Measurements from ENCODE around the gene HMGN4.

The HMGN4 gene

DNA sequence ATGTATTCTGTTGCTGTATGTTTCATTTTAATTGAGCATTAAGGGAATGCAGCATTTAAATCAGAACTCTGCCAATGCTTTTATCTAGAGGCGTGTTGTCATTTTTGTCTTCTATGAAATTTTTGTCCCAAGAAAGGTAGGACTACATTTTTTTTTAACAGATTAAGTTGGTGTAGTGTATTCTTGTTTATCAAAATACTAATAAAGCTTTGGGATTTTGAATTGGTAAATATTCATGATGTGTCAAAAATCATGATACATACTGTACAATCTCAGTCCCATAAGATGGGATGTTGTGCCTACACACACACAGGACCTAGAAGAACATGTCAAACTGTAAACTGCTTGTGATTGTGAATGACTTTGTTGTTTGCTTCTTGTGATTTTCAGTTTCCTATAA lies 11.2 kb upstream of the HMGN4 start:
- Histone ChIP-seq H3K27me3 (ENCODE audit: control insufficient read depth, insufficient read depth, low read length) (no peaks in the 10 kb centered on the region), H3K9ac (ENCODE audit: low read length) (no peak overlapping the region), H3K4me3 (ENCODE audit: low read length) (no peak overlapping the region), H3K36me3 (ENCODE audit: control insufficient read depth, insufficient read depth, low read length) (no peaks in the 10 kb centered on the region), H3K4me1 (ENCODE audit: control insufficient read depth, insufficient read depth, low read length) (no peaks in the 10 kb centered on the region), H3K27ac (ENCODE audit: low read depth, low read length) (no peak overlapping the region)

DNA sequence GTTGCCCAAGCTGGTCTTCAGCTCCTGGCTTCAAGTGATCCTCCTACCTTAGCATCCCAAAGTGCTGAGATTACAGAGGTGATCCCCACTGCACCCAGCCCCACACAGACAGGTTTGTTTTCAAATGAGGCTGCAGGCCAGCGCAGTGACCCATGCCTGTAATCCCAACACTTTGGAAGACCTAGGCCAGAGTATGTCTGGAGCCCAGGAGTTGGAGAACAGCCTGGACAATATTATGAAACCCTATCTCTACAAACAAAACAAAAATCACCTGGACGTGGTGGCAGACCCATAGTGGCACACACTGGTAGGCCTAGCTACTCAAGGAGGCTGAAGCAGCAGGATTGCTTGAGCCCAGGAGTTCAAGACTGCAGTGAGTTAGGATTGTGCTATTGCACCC lies 8.0 kb upstream of the HMGN4 start:
- Histone ChIP-seq H3K27me3 (ENCODE audit: control insufficient read depth, insufficient read depth, low read length) (no peaks in the 10 kb centered on the region), H3K9ac (ENCODE audit: low read length) (no peak overlapping the region), H3K27ac (ENCODE audit: low read depth, low read length) (no peak overlapping the region), H3K4me3 (ENCODE audit: low read length) (no peak overlapping the region), H3K4me1 (ENCODE audit: control insufficient read depth, insufficient read depth, low read length) (no peaks in the 10 kb centered on the region), H3K36me3 (ENCODE audit: control insufficient read depth, insufficient read depth, low read length) (no peaks in the 10 kb centered on the region)

DNA sequence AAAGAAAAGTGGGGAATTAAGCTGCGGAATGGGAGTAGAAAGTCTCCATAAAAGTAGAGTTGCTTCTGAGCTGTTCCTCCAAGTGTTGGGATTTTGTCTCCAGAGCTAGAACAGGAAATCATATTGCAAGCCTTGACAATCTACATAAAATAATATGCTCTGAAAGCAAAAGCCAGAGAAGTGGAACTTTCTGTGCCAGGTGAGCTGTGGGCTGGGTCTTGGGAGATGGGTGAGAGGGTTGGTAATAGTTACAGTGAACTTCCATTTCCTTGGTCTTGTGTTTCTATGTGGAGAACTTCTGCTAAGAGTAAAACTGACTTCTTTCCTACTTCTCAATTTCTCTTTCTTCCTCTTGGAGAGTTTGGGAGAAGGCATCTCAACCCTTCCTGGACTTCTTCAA lies 6.3 kb upstream of the HMGN4 start:
- no peaks in the 10 kb centered on the region for H3K27me3 ChIP-seq (ENCODE audit: control insufficient read depth, insufficient read depth, low read length)
- no peak overlapping the region for H3K4me3 ChIP-seq (ENCODE audit: low read length)
- no peak overlapping the region for H3K9ac ChIP-seq (ENCODE audit: low read length)
- no peaks in the 10 kb centered on the region for H3K36me3 ChIP-seq (ENCODE audit: control insufficient read depth, insufficient read depth, low read length)
- H3K27ac ChIP-seq (ENCODE audit: low read depth, low read length) = peak overlapping the region; percentile 33
- H3K4me1 ChIP-seq (ENCODE audit: control insufficient read depth, insufficient read depth, low read length) = peaks cover 9% of the 10 kb centered on the region

DNA sequence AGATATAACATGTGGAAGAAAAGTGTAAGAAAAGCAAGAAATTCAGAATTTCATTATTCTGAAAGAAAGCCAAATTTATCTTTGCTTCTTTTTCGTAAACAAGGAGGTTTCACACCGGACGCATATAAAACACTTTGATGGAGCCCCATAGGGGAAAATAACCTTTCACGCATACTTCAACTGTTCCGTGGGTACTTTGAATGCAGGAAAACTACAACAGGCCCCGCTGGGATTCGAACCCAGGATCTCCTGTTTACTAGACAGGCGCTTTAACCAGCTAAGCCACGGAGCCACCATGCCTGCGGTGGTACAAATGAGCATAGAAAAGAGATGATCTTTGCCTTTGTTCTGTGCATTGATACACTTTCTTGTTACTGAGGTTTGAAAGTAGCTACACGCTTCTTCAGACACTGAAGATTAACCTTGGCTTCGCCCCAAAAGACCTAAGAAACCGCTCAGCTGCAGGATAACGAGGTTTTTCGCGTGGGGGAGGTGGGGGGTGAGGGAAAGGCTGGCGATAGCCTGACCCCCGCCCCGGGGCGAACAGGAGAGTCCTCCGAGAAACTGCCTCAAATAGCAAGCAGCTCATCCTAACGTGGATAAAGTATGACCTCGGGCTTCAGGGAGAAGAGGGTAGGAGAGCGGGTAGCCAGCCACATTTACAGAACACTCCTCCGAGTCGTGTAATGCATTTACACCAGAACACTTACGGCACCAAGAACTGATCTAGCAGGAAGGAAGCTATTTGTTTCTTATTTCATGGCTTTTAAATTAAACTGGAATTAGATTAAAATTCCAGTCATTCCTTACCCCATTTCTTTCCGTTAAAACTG lies 5.3 kb upstream of the HMGN4 start:
- Histone ChIP-seq H3K27ac (ENCODE audit: low read depth, low read length) (peak overlapping the region; percentile 74), H3K4me1 (ENCODE audit: control insufficient read depth, insufficient read depth, low read length) (peaks cover 9% of the 10 kb centered on the region), H3K4me3 (ENCODE audit: low read length) (peak overlapping the region; percentile 74), H3K9ac (ENCODE audit: low read length) (peak overlapping the region; percentile 34), H3K36me3 (ENCODE audit: control insufficient read depth, insufficient read depth, low read length) (no peaks in the 10 kb centered on the region), H3K27me3 (ENCODE audit: control insufficient read depth, insufficient read depth, low read length) (no peaks in the 10 kb centered on the region)

DNA sequence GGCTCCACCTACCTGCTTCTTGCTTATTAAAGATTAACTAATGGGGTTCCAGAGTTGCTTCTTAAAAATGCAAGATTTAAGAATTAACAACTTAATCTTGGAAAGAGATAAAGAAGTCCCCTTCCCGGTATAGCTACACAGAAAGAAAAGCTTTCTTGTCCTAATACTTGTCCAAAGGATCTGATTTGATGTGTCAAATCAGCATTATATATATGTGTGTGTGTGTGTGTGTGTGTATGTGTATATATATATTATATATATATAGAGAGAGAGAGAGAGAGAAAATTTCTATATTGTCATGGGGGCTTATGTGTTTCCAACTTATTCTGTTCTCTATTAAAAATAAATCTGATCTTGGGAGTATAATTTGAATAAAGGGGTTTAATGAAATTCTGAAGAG lies 4.6 kb upstream of the HMGN4 start:
- Histone ChIP-seq H3K4me3 (ENCODE audit: low read length) (peak overlapping the region; percentile 74), H3K27ac (ENCODE audit: low read depth, low read length) (peak overlapping the region; percentile 74), H3K9ac (ENCODE audit: low read length) (peak overlapping the region; percentile 34), H3K27me3 (ENCODE audit: control insufficient read depth, insufficient read depth, low read length) (no peaks in the 10 kb centered on the region), H3K4me1 (ENCODE audit: control insufficient read depth, insufficient read depth, low read length) (peaks cover 9% of the 10 kb centered on the region), H3K36me3 (ENCODE audit: control insufficient read depth, insufficient read depth, low read length) (no peaks in the 10 kb centered on the region)

DNA sequence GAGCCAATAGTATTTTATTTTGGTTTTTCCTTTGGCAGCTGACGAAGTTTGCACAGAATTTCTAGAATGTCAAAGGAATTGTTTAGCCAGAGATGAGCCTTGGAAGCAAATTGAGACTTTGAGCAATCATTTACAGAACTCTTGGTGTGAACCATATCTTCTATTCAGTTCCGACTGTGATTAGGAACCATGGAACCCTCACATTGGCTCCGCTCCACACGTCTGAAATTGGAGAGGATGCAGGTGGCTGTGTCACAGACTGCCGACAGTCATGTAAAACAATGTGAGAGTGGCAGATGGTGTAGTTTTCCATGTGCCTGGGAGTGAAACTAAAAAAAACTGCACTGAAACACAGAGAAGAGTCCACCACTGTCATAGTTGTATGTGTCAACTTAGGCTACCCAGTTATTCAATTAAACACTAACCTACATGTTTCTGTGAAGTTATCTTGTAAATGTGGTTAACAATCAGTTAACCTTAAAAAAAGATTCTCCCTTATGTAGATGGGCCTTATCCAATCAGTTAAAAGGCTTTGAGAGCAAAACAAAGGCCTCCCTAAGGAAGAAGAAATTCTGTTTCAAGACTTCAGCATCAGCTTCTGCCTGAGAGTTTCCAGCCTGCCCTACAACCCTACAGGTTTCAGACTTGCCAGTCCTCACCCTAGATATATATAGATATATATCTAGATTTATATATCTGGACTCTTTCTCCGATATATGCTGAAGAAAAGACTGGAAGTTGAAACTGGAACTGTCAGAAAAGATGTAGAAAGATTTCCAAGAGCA lies 3.3 kb upstream of the HMGN4 start:
- Histone ChIP-seq H3K27ac (ENCODE audit: low read depth, low read length) (no peak overlapping the region), H3K27me3 (ENCODE audit: control insufficient read depth, insufficient read depth, low read length) (no peaks in the 10 kb centered on the region), H3K9ac (ENCODE audit: low read length) (no peak overlapping the region), H3K4me1 (ENCODE audit: control insufficient read depth, insufficient read depth, low read length) (peaks cover 16% of the 10 kb centered on the region), H3K36me3 (ENCODE audit: control insufficient read depth, insufficient read depth, low read length) (no peaks in the 10 kb centered on the region), H3K4me3 (ENCODE audit: low read length) (no peak overlapping the region)

DNA sequence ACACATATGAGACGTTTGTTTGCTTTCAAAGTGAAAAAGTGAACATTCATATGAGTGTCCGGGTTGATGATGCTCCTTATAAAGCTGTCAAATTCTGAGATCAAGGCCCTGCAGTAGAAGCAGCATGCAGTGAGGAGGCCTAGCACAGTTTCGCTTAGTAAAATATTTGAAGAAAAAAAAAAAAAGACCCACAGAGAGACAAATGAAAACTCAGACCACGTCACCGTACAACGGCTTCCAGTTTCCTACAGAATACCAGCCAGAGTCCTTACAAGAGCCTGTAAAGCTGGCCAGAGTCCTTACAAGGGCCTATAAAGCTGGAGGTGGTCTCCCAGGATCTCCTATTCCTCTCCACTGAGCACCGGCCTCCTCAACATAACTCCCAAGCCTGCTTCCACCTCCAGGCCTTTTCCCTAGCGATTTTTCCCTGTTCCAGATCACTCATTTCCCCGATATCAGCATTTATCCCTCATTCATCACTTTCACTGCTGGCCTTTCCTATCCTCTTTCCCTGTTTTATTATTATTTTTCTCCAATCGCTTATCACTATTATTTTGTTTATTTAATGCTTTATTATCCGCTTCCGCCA lies 1.5 kb upstream of the HMGN4 start:
- peaks cover 16% of the 10 kb centered on the region for H3K4me1 ChIP-seq (ENCODE audit: control insufficient read depth, insufficient read depth, low read length)
- H3K27ac ChIP-seq (ENCODE audit: low read depth, low read length) = peak overlapping the region; percentile 97
- peak overlapping the region; percentile 82 for H3K4me3 ChIP-seq (ENCODE audit: low read length)
- no peaks in the 10 kb centered on the region for H3K36me3 ChIP-seq (ENCODE audit: control insufficient read depth, insufficient read depth, low read length)
- peak overlapping the region; percentile 63 for H3K9ac ChIP-seq (ENCODE audit: low read length)
- H3K27me3 ChIP-seq (ENCODE audit: control insufficient read depth, insufficient read depth, low read length) = no peaks in the 10 kb centered on the region

DNA sequence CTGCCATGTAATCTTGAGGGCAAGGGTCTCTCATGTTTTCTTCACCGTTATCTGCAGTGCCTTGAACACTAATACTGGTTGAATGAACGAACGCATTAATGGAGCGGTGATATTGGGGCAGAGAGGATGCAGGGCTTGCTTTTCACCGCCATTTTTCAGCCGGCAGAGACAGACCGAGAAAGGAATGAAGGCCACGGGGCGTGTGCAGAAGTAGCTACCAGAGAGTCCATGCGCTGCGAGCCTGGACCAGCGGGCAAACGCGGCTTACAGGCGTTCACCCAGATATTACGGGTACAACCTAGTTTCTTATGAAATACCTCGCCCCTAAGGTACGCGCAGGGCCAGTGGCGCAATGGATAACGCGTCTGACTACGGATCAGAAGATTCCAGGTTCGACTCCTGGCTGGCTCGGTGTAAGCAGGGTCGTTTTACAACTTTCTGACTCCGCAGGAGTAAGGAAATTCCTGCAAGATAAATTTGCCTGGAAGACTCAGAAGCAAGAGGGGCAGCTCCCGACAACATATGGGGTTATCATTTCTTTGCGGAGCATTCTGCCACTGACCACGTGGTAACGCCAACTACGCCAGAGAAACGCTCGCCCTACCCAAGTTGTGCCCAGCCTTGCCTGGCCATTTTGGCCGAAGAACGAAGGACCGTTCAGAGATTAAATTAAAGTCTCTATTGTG lies 863 bp upstream of the HMGN4 start:
- H3K27me3 ChIP-seq (ENCODE audit: control insufficient read depth, insufficient read depth, low read length) = no peaks in the 10 kb centered on the region

DNA sequence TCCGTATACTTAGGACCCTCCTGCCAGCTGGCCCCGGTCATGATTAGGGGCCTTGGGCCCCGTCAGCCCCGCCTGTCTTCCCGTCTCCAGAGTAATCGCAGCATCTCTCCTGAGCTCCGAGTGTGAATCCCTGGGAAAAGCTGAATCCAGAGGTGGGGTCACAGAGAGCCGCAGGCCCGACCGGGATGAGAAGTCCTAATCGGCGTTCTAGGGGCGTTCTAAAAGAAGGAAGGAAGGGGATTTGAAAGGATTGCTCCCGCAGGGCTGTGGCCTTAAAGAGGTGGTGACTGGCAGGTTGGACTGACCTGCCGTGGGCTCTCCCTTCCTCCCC lies 371 bp downstream of the HMGN4 start:
- Histone ChIP-seq H3K4me3 (ENCODE audit: low read length) (peak overlapping the region; percentile 82), H3K9ac (ENCODE audit: low read length) (peak overlapping the region; percentile 90), H3K27ac (ENCODE audit: low read depth, low read length) (peak overlapping the region; percentile 97), H3K36me3 (ENCODE audit: control insufficient read depth, insufficient read depth, low read length) (no peaks in the 10 kb centered on the region), H3K27me3 (ENCODE audit: control insufficient read depth, insufficient read depth, low read length) (no peaks in the 10 kb centered on the region), H3K4me1 (ENCODE audit: control insufficient read depth, insufficient read depth, low read length) (peaks cover 16% of the 10 kb centered on the region)

More for the DNA sequence above, 863 bp upstream of the HMGN4 start:
- Histone ChIP-seq H3K27ac (ENCODE audit: low read depth, low read length) (peak overlapping the region; percentile 97), H3K36me3 (ENCODE audit: control insufficient read depth, insufficient read depth, low read length) (no peaks in the 10 kb centered on the region), H3K9ac (ENCODE audit: low read length) (peak overlapping the region; percentile 63), H3K4me1 (ENCODE audit: control insufficient read depth, insufficient read depth, low read length) (peaks cover 16% of the 10 kb centered on the region), H3K4me3 (ENCODE audit: low read length) (peak overlapping the region; percentile 82)

DNA sequence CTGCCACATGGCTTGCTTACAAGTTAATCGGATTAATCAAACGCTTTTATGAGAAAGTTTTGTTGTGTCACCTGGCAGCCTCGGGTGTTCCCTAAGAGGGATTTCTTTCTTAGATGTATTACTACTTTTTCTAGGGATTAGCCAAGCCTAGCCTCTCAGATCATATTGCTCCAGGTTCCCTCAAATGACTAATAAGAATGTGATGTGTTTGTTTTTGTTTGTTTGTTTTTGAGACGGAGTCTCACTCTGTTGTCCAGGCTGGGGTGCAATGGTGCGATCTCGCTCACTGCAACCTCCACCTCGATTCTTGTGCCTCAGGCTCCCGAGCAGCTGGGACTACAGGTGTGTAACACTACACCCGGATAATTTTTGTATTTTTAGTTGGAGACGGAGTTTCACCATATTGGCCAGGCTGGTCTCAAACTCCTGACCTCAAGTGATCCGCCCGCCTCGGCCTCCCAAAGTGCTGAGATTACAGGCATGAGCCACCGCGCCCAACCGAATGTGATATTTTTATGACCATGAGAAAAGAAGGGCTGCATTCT lies 977 bp downstream of the HMGN4 start:
- Histone ChIP-seq H3K9ac (ENCODE audit: low read length) (no peak overlapping the region), H3K27ac (ENCODE audit: low read depth, low read length) (peak overlapping the region; percentile 97), H3K27me3 (ENCODE audit: control insufficient read depth, insufficient read depth, low read length) (no peaks in the 10 kb centered on the region), H3K4me3 (ENCODE audit: low read length) (peak overlapping the region; percentile 82), H3K4me1 (ENCODE audit: control insufficient read depth, insufficient read depth, low read length) (peaks cover 16% of the 10 kb centered on the region), H3K36me3 (ENCODE audit: control insufficient read depth, insufficient read depth, low read length) (no peaks in the 10 kb centered on the region)

DNA sequence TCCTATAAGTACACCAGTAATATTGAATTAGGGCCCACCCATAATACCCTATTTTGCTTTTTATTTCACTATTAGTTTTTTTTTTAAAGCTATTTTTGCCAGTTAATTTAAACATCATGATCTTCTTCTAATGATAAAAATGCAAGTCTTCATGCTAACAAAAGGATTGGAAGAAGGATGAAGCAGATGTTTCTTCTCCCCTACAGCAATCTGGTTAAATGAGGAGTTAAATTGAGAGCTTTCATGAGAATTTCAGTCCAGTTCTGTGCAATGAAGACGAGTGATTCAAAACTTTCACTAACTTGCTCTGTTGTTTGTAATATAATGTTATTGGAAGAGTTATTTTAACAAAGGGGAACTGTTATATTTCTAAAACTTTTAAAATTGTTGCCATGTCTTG lies 3.4 kb downstream of the HMGN4 start:
- no peak overlapping the region for H3K4me3 ChIP-seq (ENCODE audit: low read length)
- H3K27ac ChIP-seq (ENCODE audit: low read depth, low read length) = no peak overlapping the region

DNA sequence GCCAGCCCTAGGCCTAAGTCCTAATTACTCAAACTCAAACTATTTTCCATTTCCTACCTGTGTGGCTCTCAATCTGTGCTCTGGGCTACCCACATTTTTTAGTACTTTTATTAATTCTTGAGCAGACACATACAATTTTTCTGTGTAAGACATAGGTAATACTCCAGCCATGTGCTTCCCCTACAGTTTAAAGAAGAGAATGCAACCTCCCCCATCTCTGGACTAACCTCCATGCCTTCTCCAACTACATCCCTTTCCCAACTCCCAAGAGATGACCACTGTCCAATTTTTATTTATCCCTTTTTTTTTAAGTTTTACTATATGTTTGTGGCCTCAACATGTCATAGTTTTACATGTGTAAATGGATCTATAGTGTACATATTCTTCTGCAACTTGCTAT lies 5.8 kb downstream of the HMGN4 start:
- no peaks in the 10 kb centered on the region for H3K27me3 ChIP-seq (ENCODE audit: control insufficient read depth, insufficient read depth, low read length)
- H3K4me3 ChIP-seq (ENCODE audit: low read length) = no peak overlapping the region
- peaks cover 4% of the 10 kb centered on the region for H3K4me1 ChIP-seq (ENCODE audit: control insufficient read depth, insufficient read depth, low read length)
- H3K9ac ChIP-seq (ENCODE audit: low read length) = no peak overlapping the region
- H3K27ac ChIP-seq (ENCODE audit: low read depth, low read length) = no peak overlapping the region
- peaks cover 6% of the 10 kb centered on the region for H3K36me3 ChIP-seq (ENCODE audit: control insufficient read depth, insufficient read depth, low read length)

More for the DNA sequence above, 3.4 kb downstream of the HMGN4 start:
- Histone ChIP-seq H3K9ac (ENCODE audit: low read length) (no peak overlapping the region), H3K27me3 (ENCODE audit: control insufficient read depth, insufficient read depth, low read length) (no peaks in the 10 kb centered on the region), H3K4me1 (ENCODE audit: control insufficient read depth, insufficient read depth, low read length) (peaks cover 10% of the 10 kb centered on the region), H3K36me3 (ENCODE audit: control insufficient read depth, insufficient read depth, low read length) (peaks cover 6% of the 10 kb centered on the region)

All from rectal smooth muscle tissue (tissue), 1 donor.